Heart right ventricle (tissue), 16 donors: ENCODE data around the gene NOP9. TPM values are rescaled to one million over a fixed set of nuclear protein-coding genes. Genes with fewer than 3 reads are reported as not detected.

Source experiments
- ATAC-seq, 8 donors: fragments of 200-7000 bp; cut with Tn5 transposase; one replicate each; pipeline ENCODE4 v1.9.1; 2020; ENCODE audit warnings: mild to moderate bottlenecking in 8 of 8, moderate library complexity in 8 of 8, moderate number of reproducible peaks in 1 of 8
- DNase-seq, 2 donors: peaks; one replicate each; pipeline ENCODE4 v3.0.0-alpha.2; 2020
- H3K27ac ChIP-seq, 10 donors: fragments of 200-600 bp; sonication (generic) in 2 of 10; one replicate each; pipeline versions ENCODE4 v1.5.0 to v1.8.0; 2020 to 2022; ENCODE audit warnings: mild to moderate bottlenecking in 3 of 10
- H3K27me3 ChIP-seq, 7 donors: fragments of 200-600 bp; one replicate each; pipeline ENCODE4 v1.8.0; 2021 to 2022; ENCODE audit warnings: mild to moderate bottlenecking in 2 of 7
- H3K36me3 ChIP-seq, 9 donors: fragments of 200-600 bp; sonication (generic) in 1 of 9; one replicate each; pipeline versions ENCODE4 v1.5.0 to v1.8.0; 2020 to 2022; ENCODE audit warnings: mild to moderate bottlenecking in 2 of 9
- H3K4me1 ChIP-seq, 9 donors: fragments of 200-600 bp; sonication (generic) in 1 of 9; one replicate each; pipeline versions ENCODE4 v1.5.0 to v1.8.0; 2020 to 2022; ENCODE audit warnings: mild to moderate bottlenecking in 4 of 9
- H3K4me3 ChIP-seq, 10 donors: fragments of 200-600 bp; sonication (generic) in 2 of 10; one replicate each; pipeline versions ENCODE4 v1.5.0 to v1.8.0; 2020 to 2022; ENCODE audit warnings: mild to moderate bottlenecking in 7 of 10, moderate library complexity in 2 of 10
- H3K9me3 ChIP-seq, 11 donors: fragments of 200-600 bp in 10 of 11; sonication (generic) in 2 of 11; one replicate each; pipeline versions ENCODE4 v1.5.0 to v1.8.0; 2013 to 2022; ENCODE audit warnings: mild to moderate bottlenecking in 2 of 11, control low read depth in 1 of 11, moderate library complexity in 1 of 11
- CTCF ChIP-seq, 9 donors: fragments of 200-600 bp; sonication (generic) in 2 of 9; IDR thresholded peaks; one replicate each; pipeline versions ENCODE4 v1.5.0 to v1.8.0; 2021 to 2022; ENCODE audit warnings: antibody characterized with exemption in 9 of 9, mild to moderate bottlenecking in 5 of 9, moderate library complexity in 1 of 9
- WGBS, 2 donors: extraction: QIAGEN DNeasy Blood & Tissue Kit; methylation state at CpG; one replicate each; pipeline ENCODE4 v1.1.7; 2013; ENCODE audit warnings: inconsistent platforms in 1 of 2; 5-methylcytosine and 5-hydroxymethylcytosine counted together
- intact Hi-C, 10 donors: fragments of 100-400 bp; cut with DNase I; formaldehyde crosslinking; loops; one replicate each; pipeline versions ENCODE4 v1.11.1 to v1.14.2; 2022
- polyA plus RNA-seq, 2 donors: library from polyadenylated mRNA; stranded (reverse); fragments of 200-250 nt; gene quantifications; one replicate each; pipeline ENCODE4 v1.2.3, GENCODE V29; 2013
- total RNA-seq, 10 donors: library from RNA; stranded (reverse); fragmentation: NEBNext Ultra II Directional in 3 of 10; extraction: Animal tissue kit (Norgen Biotek cat#: 25700) in 3 of 10; gene quantifications; one replicate each; pipeline versions ENCODE4 v1.2.1 to v1.2.4, GENCODE V29; 2021 to 2023
- donor health status: Arrhythmogenic right ventricular cardiomyopathy.
- donor health status: ischemic (EF 13 %, LVEDD 7.1; RV severe dilation, severe dysfunction).
- donor health status: healthy with polysubstance abuse.
- donor health status: DM: no; HTN: yes; CAD: no.
- donor health status: DM: no; HTN: no; CAD: no.
- donor health status: ischemic (EF 25% LVEDD 6.9; RV normal size, moderate dysfunction).
- donor health status: ischemic (EF 25% LVEDD 5.7; RV mildly dilated, moderate dysfunction).
- donor health status: healthy.
- donor health status: DM: yes; HTN: yes; CAD: no.
- donor health status: Ischemic cardiomyopathy.
- donor health status: ischemic (EF 35%, LVEDD 5.7; RV mildly dilated, moderate dysfunction).
- donor health status: nonischemic (EF 11% LVEDD 7.7; RV severe dilation, severe dysfunction).
- donor health status: DM: yes; HTN: yes; CAD: no.
- donor health status: PGD.
- donor health status: ischemic (EF 29% LVEDD 5.4; RV normal size, mild dysfunction).
- donor health status: nonischemic (EF 23%, LVEDD 6.1; RV moderate dilation, normal function).

NOP9 gene
- total and polyA plus RNA-seq, 12 donors, result 10.7 to 31.9 (median 26.4) TPM

DNA sequence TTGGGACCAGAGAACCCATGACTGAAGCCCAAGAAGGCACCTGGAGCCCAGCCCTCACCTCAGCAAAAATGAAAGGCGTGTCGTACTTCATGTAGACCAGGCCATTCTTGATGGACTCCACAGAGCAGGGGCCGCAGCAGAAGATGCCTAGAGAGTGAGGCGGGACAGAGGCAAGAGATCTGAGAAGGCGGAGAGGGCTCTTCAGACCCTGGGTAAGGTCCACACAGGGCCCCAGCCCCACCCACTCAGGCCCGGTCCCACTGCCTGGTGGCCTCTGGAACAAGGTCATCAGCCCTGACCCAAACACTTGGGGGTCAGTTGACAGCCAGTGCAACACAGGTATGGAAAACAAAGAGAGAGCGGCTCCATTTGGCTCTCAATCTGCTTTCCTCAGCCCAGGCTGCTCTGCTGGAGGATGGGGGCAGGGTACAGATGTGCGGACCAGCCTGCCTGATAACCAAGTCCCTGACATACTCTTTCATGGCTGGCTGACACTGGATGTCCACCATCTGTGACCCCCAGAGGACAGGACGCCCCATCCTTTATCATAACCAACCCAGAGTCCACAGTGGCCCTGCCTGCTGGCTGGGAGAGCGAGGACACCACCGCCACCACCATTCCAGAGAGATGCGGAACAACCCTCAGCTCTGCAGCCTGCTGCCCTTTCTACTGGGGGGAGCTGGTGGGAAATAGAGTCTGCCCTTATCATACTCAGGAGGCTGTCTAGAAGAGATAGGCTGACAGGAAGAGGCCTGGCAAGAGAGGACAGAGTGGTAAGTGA is 43.5 kb upstream of the NOP9 start:
- ATAC-seq, result no peak
- intact Hi-C loops, result no loop called here
- no peak overlapping the region for H3K27ac ChIP-seq
- no peaks in the 10 kb centered on the region for H3K9me3 ChIP-seq
- no peak overlapping the region for H3K4me3 ChIP-seq
- no peaks in the 10 kb centered on the region for H3K27me3 ChIP-seq
- no peak for DNase-seq
- WGBS, 2 donors, result 91 to 94% methylated on average over 12 of the region's 12 CpGs
- TF ChIP-seq CTCF (IDR thresholded peaks at IDR 0.05), result no peak
- H3K4me1 ChIP-seq, result peaks cover 0 to 4% (median 0%) of the 10 kb centered on the region in 9 donors
- peaks cover 0 to 18% (median 0%) of the 10 kb centered on the region in 9 donors for H3K36me3 ChIP-seq

DNA sequence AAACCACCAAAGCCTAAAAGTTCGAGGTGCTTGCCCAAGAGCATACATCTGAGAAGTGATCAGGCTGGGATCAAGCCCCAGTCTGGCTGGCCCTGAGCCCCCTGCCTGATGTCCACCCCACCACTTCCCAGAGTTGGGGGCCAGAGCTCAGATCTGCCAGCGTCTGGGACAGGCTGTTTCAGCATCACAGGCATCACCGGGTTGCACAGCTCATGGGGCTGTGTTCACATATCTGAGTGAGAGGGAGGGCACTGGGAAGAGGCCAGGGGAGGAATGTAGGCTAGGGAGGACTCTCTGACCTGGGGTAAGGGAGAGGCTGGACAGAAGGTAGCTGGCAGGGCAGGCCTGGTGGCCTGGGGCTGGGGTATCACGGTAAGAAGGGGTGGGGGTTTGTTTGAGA is 42.7 kb upstream of the NOP9 start:
- Histone ChIP-seq H3K9me3 (no peaks in the 10 kb centered on the region), H3K27me3 (no peaks in the 10 kb centered on the region), H3K36me3 (peaks cover 0 to 18% (median 0%) of the 10 kb centered on the region in 9 donors), H3K4me1 (no peaks in the 10 kb centered on the region), H3K4me3 (no peak overlapping the region), H3K27ac (no peak overlapping the region)
- WGBS, 2 donors, result 64 to 69% methylated on average over 4 of the region's 4 CpGs
- TF ChIP-seq CTCF (IDR thresholded peaks at IDR 0.05), result no peak
- DNase-seq (no peak), ATAC-seq (no peak)
- intact Hi-C loops, result no loop called here

DNA sequence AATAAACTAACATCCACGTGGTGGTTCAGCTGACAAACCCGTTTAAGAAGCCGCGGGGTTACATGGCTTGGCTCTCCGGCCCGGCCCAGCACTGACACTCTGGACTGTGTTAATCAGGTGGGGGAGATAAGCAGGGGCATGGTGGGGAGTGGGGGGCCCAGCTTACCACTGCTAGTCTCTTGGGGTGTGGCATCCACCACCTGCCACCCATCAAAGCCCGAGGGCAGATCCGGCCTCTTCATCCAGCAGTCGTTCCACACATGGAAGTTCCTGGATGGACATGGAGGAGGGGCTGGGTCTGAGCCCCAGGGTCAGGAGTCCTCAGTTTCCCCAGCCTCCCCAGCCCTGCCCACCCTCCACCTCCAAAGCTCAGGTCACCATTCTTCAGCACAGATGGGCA is 41.5 kb upstream of the NOP9 start:
- intact Hi-C loops, result no loop called here
- DNase-seq (no peak), ATAC-seq (no peak)
- 77 to 81% methylated on average over 9 of the region's 9 CpGs for WGBS, 2 donors
- Histone ChIP-seq H3K27me3 (no peaks in the 10 kb centered on the region), H3K36me3 (peaks cover 0 to 14% (median 0%) of the 10 kb centered on the region in 9 donors), H3K27ac (no peak overlapping the region), H3K9me3 (no peaks in the 10 kb centered on the region), H3K4me3 (no peak overlapping the region), H3K4me1 (no peaks in the 10 kb centered on the region)
- no peak for TF ChIP-seq CTCF (IDR thresholded peaks at IDR 0.05)

GRCh38 chr14:24258548-24259265 is 40.9 kb upstream of the NOP9 start:
- no peaks in the 10 kb centered on the region for H3K4me1 ChIP-seq
- H3K9me3 ChIP-seq, result no peaks in the 10 kb centered on the region
- 94 to 95% methylated on average over 18 of the region's 18 CpGs for WGBS, 2 donors
- DNase-seq, result no peak
- intact Hi-C loops, result no loop called here
- no peak overlapping the region for H3K4me3 ChIP-seq
- peaks cover 0 to 10% (median 0%) of the 10 kb centered on the region in 9 donors for H3K36me3 ChIP-seq
- TF ChIP-seq CTCF (IDR thresholded peaks at IDR 0.05), result no peak
- no peak for ATAC-seq
- no peaks in the 10 kb centered on the region for H3K27me3 ChIP-seq
- no peak overlapping the region for H3K27ac ChIP-seq
